Pancreas (tissue), 10 donors: ENCODE data around the gene KIAA0825. TPM values are rescaled to one million over a fixed set of nuclear protein-coding genes. Genes with fewer than 3 reads are reported as not detected.

ENCODE experiments used
- ATAC-seq, 4 donors: fragments of 200-7000 bp; cut with Tn5 transposase; one replicate each; pipeline versions ENCODE4 v1.8.0 to v1.9.1; 2020; ENCODE audit warnings: mild to moderate bottlenecking in 4 of 4, moderate library complexity in 4 of 4
- DNase-seq, 6 donors: peaks; one replicate each; pipeline ENCODE4 v3.0.0-alpha.2; 2020
- FAIRE-seq: peaks from 2 replicates; lab custom pipeline; 2012; peaks lifted over from hg19 to GRCh38; lab: Jason Lieb, UNC
- H3K27ac ChIP-seq, 4 donors: fragments of 200-600 bp; sonication (generic); 1 replicate in 3 of 4; 2 replicates in 1 of 4; pipeline versions ENCODE4 v1.5.0 to v1.8.0; 2020
- H3K27me3 ChIP-seq, 4 donors: fragments of 200-600 bp; one replicate each; pipeline ENCODE4 v1.8.0; 2021
- H3K36me3 ChIP-seq, 3 donors: fragments of 200-600 bp; sonication (generic) in 1 of 3; one replicate each; pipeline versions ENCODE4 v1.5.0 to v1.8.0; 2020 to 2021
- H3K4me1 ChIP-seq, 3 donors: fragments of 200-600 bp; one replicate each; pipeline ENCODE4 v1.8.0; 2021
- H3K4me3 ChIP-seq, 4 donors: fragments of 200-600 bp; sonication (generic) in 2 of 4; one replicate each; pipeline versions ENCODE4 v1.5.0 to v1.8.0; 2020 to 2021
- H3K9me3 ChIP-seq, 4 donors: fragments of 200-600 bp; one replicate each; pipeline ENCODE4 v1.8.0; 2021
- WGBS, 2 donors: extraction: QIAGEN DNeasy Blood & Tissue Kit; methylation state at CpG; one replicate each; pipeline ENCODE4 v1.1.7; 2013; 5-methylcytosine and 5-hydroxymethylcytosine counted together
- intact Hi-C, 3 donors: fragments of 100-400 bp; cut with DNase I; formaldehyde crosslinking; loops; one replicate each; pipeline versions ENCODE4 v1.11.1 to v1.14.2; 2022
- polyA plus RNA-seq, 2 donors: library from polyadenylated mRNA; stranded (reverse); fragments of 200-250 nt; gene quantifications; one replicate each; pipeline ENCODE4 v1.2.3, GENCODE V29; 2013
- total RNA-seq, 6 donors: library from RNA; stranded (reverse); fragmentation: NEBNext Ultra II Directional in 4 of 6; extraction: Animal tissue kit (Norgen Biotek cat#: 25700) in 4 of 6; gene quantifications; one replicate each; pipeline versions ENCODE4 v1.2.1 to v1.2.4, GENCODE V29; 2021 to 2023
- TF ChIP-seq, protein P1 (sequence below), 4 donors: fragments of 200-600 bp; sonication (generic) in 3 of 4; IDR thresholded peaks; one replicate each; pipeline versions ENCODE4 v1.5.0 to v1.8.0; 2021; ENCODE audit warnings: antibody characterized with exemption in 4 of 4
- donor health status: healthy with polysubstance abuse.
- donor health status: DM: no; HTN: no; CAD: no; lungs with moderate emphysema.
- donor health status: DM: no; HTN: no; CAD: no.
- donor health status: control.
- donor health status: control.
- donor health status: Bipolar disorder and iron deficiency.
- donor health status: DM: yes; HTN: yes; CAD: no.
- donor health status: DM: no; HTN: no; CAD: no.
- donor health status: DM: no; HTN: no; CAD: no.
- donor health status: DM: yes; HTN: yes; CAD: no.

KIAA0825 gene
- total and polyA plus RNA-seq, 8 donors: 0.33 to 3.1 (median 2.0) TPM

DNA sequence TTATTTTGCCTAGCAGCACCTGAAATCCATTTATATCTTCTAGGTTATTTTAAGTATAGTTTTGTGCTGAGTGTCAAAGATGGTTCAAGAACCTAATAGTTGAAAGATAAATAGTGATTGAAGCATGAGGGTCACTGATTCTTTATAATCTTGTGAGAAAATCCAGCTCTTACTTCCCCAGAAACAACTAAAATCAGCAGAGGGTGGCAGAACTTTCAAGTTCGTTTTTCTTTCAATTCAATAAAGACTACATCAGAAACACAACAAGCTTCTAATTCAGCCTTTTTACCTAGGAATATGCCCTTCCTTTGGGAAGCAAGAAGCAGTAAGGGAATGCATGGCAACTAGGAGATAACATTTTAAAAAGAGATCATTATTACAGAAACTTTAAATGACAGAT is 202.6 kb downstream of the KIAA0825 start:
- Histone ChIP-seq H3K4me1 (no peaks in the 10 kb centered on the region), H3K27me3 (no peaks in the 10 kb centered on the region), H3K9me3 (no peaks in the 10 kb centered on the region), H3K4me3 (no peak overlapping the region), H3K27ac (no peak overlapping the region), H3K36me3 (no peaks in the 10 kb centered on the region)
- 33 to 59% methylated on average over 1 of the region's 1 CpG for WGBS, 2 donors
- TF ChIP-seq, protein P1, sequence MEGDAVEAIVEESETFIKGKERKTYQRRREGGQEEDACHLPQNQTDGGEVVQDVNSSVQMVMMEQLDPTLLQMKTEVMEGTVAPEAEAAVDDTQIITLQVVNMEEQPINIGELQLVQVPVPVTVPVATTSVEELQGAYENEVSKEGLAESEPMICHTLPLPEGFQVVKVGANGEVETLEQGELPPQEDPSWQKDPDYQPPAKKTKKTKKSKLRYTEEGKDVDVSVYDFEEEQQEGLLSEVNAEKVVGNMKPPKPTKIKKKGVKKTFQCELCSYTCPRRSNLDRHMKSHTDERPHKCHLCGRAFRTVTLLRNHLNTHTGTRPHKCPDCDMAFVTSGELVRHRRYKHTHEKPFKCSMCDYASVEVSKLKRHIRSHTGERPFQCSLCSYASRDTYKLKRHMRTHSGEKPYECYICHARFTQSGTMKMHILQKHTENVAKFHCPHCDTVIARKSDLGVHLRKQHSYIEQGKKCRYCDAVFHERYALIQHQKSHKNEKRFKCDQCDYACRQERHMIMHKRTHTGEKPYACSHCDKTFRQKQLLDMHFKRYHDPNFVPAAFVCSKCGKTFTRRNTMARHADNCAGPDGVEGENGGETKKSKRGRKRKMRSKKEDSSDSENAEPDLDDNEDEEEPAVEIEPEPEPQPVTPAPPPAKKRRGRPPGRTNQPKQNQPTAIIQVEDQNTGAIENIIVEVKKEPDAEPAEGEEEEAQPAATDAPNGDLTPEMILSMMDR (IDR thresholded peaks at IDR 0.05): no peak
- ATAC-seq (no peak), FAIRE-seq (no peak), DNase-seq (no peak)
- intact Hi-C loops: no loop called here

- 89 to 93% methylated on average over 1 of the region's 1 CpG for WGBS, 2 donors
- DNase-seq (no peak), ATAC-seq (no peak), FAIRE-seq (no peak)
- TF ChIP-seq, protein P1 (IDR thresholded peaks at IDR 0.05): no peak
- H3K9me3 ChIP-seq: no peaks in the 10 kb centered on the region
- no peaks in the 10 kb centered on the region for H3K27me3 ChIP-seq
- H3K27ac ChIP-seq: no peak overlapping the region
- no peaks in the 10 kb centered on the region for H3K36me3 ChIP-seq
- no peaks in the 10 kb centered on the region for H3K4me1 ChIP-seq
- no peak overlapping the region for H3K4me3 ChIP-seq
- intact Hi-C loops: no loop called here
These were observed 209.0 kb downstream of the KIAA0825 start for GRCh38 chr5:94409440-94409839.

DNA sequence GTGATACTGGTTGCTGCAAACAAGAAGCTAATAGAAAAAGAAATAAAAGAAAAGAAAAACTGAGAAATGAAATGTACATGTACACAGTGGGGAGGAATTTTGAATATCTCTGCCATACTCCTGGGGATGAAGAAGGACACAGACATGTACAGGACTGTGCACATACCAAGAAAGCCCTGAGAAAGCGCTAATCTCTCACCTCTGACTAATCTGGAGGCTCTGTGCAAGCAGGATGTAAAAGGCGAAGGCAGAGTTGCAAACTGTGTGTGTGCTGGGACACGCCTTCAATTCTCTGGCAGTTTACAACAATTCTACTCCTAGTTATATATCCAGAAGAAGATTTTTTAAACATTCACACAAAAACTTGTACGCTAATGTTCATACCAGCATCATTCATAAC is 211.4 kb downstream of the KIAA0825 start:
- Histone ChIP-seq H3K4me3 (no peak overlapping the region), H3K36me3 (no peaks in the 10 kb centered on the region), H3K4me1 (no peaks in the 10 kb centered on the region), H3K27me3 (no peaks in the 10 kb centered on the region), H3K9me3 (no peaks in the 10 kb centered on the region), H3K27ac (no peak overlapping the region)
- 97% methylated on average over 4 of the region's 4 CpGs for WGBS, 2 donors
- no peak for DNase-seq
- no peak for ATAC-seq
- intact Hi-C loops: no loop called here
- no peak for FAIRE-seq
- TF ChIP-seq, protein P1 (IDR thresholded peaks at IDR 0.05): no peak

DNA sequence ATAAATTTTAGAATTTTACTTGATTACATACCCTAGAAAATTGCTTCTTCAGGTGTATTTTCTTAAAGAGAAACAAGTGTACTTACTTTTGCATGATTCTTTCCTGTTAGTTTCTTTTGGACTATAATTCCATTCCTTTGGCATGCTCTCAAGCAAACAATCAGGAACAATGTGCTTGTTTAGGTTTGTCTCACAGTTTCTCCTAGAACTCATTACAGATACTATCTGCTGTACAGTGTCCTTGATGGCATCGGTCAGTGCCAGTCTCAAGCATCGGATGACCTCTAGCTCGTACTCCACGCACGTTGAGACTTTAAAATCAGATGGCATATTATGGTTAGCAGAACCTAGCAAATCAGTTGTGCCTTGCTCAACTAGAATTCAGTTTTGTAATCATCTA is 214.9 kb downstream of the KIAA0825 start:
- Histone ChIP-seq H3K4me1 (no peaks in the 10 kb centered on the region), H3K36me3 (no peaks in the 10 kb centered on the region), H3K4me3 (no peak overlapping the region), H3K27ac (no peak overlapping the region), H3K27me3 (no peaks in the 10 kb centered on the region), H3K9me3 (no peaks in the 10 kb centered on the region)
- ATAC-seq (no peak), FAIRE-seq (no peak), DNase-seq (no peak)
- TF ChIP-seq, protein P1 (IDR thresholded peaks at IDR 0.05): no peak
- intact Hi-C loops: no loop called here
- 88 to 89% methylated on average over 5 of the region's 5 CpGs for WGBS, 2 donors

GRCh38 chr5:94402096-94402495 is 216.3 kb downstream of the KIAA0825 start:
- Histone ChIP-seq H3K9me3 (no peaks in the 10 kb centered on the region), H3K4me3 (no peak overlapping the region), H3K36me3 (no peaks in the 10 kb centered on the region), H3K27me3 (no peaks in the 10 kb centered on the region), H3K4me1 (no peaks in the 10 kb centered on the region), H3K27ac (no peak overlapping the region)
- ATAC-seq: no peak
- DNase-seq: no peak
- WGBS, 2 donors: 96% methylated on average over 3 of the region's 3 CpGs
- intact Hi-C loops: no loop called here
- TF ChIP-seq, protein P1 (IDR thresholded peaks at IDR 0.05): no peak
- FAIRE-seq: no peak
